DND-41 (cell line): Measurements from ENCODE around the gene ZNF740.

Experiments used
- ATAC-seq: fragments of 200-7000 bp; cut with Tn5 transposase; 3 replicates; pipeline ENCODE4 v1.9.1; 2021; ENCODE audit warnings: low read depth; ENCODE audit not compliant: insufficient read depth
- DNase-seq: peaks from one replicate; pipeline ENCODE4 v3.0.0-alpha.2; 2020
- H2AFZ ChIP-seq: 2 replicates; pipeline ENCODE4 v1.6.0; 2012; ENCODE audit warnings: low read depth, low read length
- H3K27ac ChIP-seq: 2 replicates; pipeline ENCODE4 v1.5.1; 2012; ENCODE audit warnings: low read length, inconsistent platforms
- H3K27me3 ChIP-seq: fragments of 200-600 bp; sonication (generic); 2 replicates; pipeline ENCODE4 v1.6.0; 2012; ENCODE audit warnings: low read length, mild to moderate bottlenecking, inconsistent platforms; ENCODE audit not compliant: insufficient read depth, poor library complexity
- H3K36me3 ChIP-seq: 2 replicates; pipeline ENCODE4 v1.5.1; 2012; ENCODE audit warnings: low read length, inconsistent platforms; ENCODE audit not compliant: insufficient read depth
- H3K4me1 ChIP-seq: 2 replicates; pipeline ENCODE4 v1.5.1; 2012; ENCODE audit warnings: mild to moderate bottlenecking, low read length; ENCODE audit not compliant: insufficient read depth
- H3K4me2 ChIP-seq: 2 replicates; pipeline ENCODE4 v1.6.0; 2012; ENCODE audit warnings: mild to moderate bottlenecking, moderate library complexity, low read length, inconsistent platforms; ENCODE audit not compliant: insufficient read depth
- H3K4me3 ChIP-seq, 2 experiments: fragments of 200-600 bp in 1 of 2; shearing (Covaris generic) in 1 of 2; 2 replicates each; pipeline ENCODE4 v1.5.1; 2012 to 2016; ENCODE audit warnings: inconsistent platforms in 2 of 2, low read length in 2 of 2, mild to moderate bottlenecking in 2 of 2, low read depth in 1 of 2, moderate library complexity in 1 of 2
- H3K79me2 ChIP-seq: 2 replicates; pipeline ENCODE4 v1.6.0; 2012; ENCODE audit warnings: low read length, inconsistent platforms; ENCODE audit not compliant: insufficient read depth
- H3K9ac ChIP-seq: 2 replicates; pipeline ENCODE4 v1.6.0; 2012; ENCODE audit warnings: low read depth, mild to moderate bottlenecking, inconsistent platforms, low read length, moderate library complexity
- H3K9me3 ChIP-seq: 2 replicates; pipeline ENCODE4 v1.5.1; 2012; ENCODE audit warnings: low read length, moderate library complexity, mild to moderate bottlenecking, inconsistent platforms; ENCODE audit not compliant: insufficient read depth, severe bottlenecking
- H4K20me1 ChIP-seq: 2 replicates; pipeline ENCODE4 v1.6.0; 2012; ENCODE audit warnings: low read length; ENCODE audit not compliant: insufficient read depth
- EZH2 ChIP-seq: IDR thresholded peaks from 3 replicates; pipeline ENCODE4 v1.6.1; 2012; ENCODE audit warnings: borderline replicate concordance, low read depth, mild to moderate bottlenecking, moderate library complexity, low read length, inconsistent platforms; ENCODE audit not compliant: severe bottlenecking
- TF ChIP-seq, protein P1 (sequence below): IDR thresholded peaks from 2 replicates; pipeline ENCODE4 v1.5.1; 2012; ENCODE audit warnings: borderline replicate concordance, low read length, moderate library complexity, mild to moderate bottlenecking; ENCODE audit not compliant: poor library complexity, severe bottlenecking; ENCODE audit errors: extremely low read depth

The ZNF740 gene

GRCh38 chr12:53211476-53212381, 31.2 kb downstream of the ZNF740 start:
- Histone ChIP-seq H3K36me3 (no peaks in the 10 kb centered on the region), H3K27me3 (peaks cover 4% of the 10 kb centered on the region), H3K79me2 (no peaks in the 10 kb centered on the region), H3K4me2 (no peak overlapping the region), H4K20me1 (no peaks in the 10 kb centered on the region), H3K9me3 (no peaks in the 10 kb centered on the region), H3K9ac (no peak overlapping the region), H2AFZ (no peak overlapping the region), H3K4me1 (peaks cover 14% of the 10 kb centered on the region), H3K4me3 (no peak overlapping the region), H3K27ac (no peak overlapping the region)
- ATAC-seq: peak; percentile 35; the same call in 2 of the 3 replicates
- TF ChIP-seq, protein P1, sequence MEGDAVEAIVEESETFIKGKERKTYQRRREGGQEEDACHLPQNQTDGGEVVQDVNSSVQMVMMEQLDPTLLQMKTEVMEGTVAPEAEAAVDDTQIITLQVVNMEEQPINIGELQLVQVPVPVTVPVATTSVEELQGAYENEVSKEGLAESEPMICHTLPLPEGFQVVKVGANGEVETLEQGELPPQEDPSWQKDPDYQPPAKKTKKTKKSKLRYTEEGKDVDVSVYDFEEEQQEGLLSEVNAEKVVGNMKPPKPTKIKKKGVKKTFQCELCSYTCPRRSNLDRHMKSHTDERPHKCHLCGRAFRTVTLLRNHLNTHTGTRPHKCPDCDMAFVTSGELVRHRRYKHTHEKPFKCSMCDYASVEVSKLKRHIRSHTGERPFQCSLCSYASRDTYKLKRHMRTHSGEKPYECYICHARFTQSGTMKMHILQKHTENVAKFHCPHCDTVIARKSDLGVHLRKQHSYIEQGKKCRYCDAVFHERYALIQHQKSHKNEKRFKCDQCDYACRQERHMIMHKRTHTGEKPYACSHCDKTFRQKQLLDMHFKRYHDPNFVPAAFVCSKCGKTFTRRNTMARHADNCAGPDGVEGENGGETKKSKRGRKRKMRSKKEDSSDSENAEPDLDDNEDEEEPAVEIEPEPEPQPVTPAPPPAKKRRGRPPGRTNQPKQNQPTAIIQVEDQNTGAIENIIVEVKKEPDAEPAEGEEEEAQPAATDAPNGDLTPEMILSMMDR: peak; percentile 66
- TF ChIP-seq EZH2: no peak
- peak; percentile 46 for DNase-seq

- no peak overlapping the region for H3K9ac ChIP-seq
- H3K36me3 ChIP-seq: no peaks in the 10 kb centered on the region
- no peaks in the 10 kb centered on the region for H3K9me3 ChIP-seq
- H4K20me1 ChIP-seq: no peaks in the 10 kb centered on the region
- no peak for ATAC-seq
- no peak for DNase-seq
- H3K27ac ChIP-seq: no peak overlapping the region
- no peaks in the 10 kb centered on the region for H3K79me2 ChIP-seq
- no peak for TF ChIP-seq EZH2
- TF ChIP-seq, protein P1: no peak
- peaks cover 14% of the 10 kb centered on the region for H3K4me1 ChIP-seq
- H3K27me3 ChIP-seq: no peaks in the 10 kb centered on the region
- H3K4me3 ChIP-seq: no peak overlapping the region
- H2AFZ ChIP-seq: peak overlapping the region; percentile 12; the same call in 1 of the 2 replicates
- H3K4me2 ChIP-seq: 0 out of 2 replicates have a peak overlapping the region, but pooled peaks have one; percentile 51
These were observed 32.4 kb downstream of the ZNF740 start for GRCh38 chr12:53212931-53213330.

GRCh38 chr12:53213348-53213747, 32.8 kb downstream of the ZNF740 start:
- H3K9ac ChIP-seq: no peak overlapping the region
- TF ChIP-seq, protein P1: peak; percentile 99
- TF ChIP-seq EZH2: no peak
- H3K4me2 ChIP-seq: peak overlapping the region; percentile 51; the same call in 1 of the 2 replicates
- H3K36me3 ChIP-seq: no peaks in the 10 kb centered on the region
- no peaks in the 10 kb centered on the region for H4K20me1 ChIP-seq
- no peaks in the 10 kb centered on the region for H3K27me3 ChIP-seq
- no peak overlapping the region for H3K4me3 ChIP-seq
- H3K9me3 ChIP-seq: no peaks in the 10 kb centered on the region
- H3K4me1 ChIP-seq: peaks cover 14% of the 10 kb centered on the region
- H2AFZ ChIP-seq: peak overlapping the region; percentile 68
- H3K79me2 ChIP-seq: no peaks in the 10 kb centered on the region
- peak; percentile 94 for ATAC-seq
- peak; percentile 87 for DNase-seq
- H3K27ac ChIP-seq: no peak overlapping the region
